Osteoblast (primary cell): ENCODE results near the gene RYK. TPM values are rescaled to one million over a fixed set of nuclear protein-coding genes. Genes with fewer than 3 reads are reported as not detected.

Experiments used
- DNase-seq: peaks from one replicate; pipeline ENCODE4 v3.0.0; 2011; ENCODE audit warnings: low spot score, mixed read lengths; ENCODE audit not compliant: insufficient read length; ENCODE audit errors: missing footprints
- H2AFZ ChIP-seq: 2 replicates; pipeline ENCODE4 v1.6.0; 2011; ENCODE audit warnings: mild to moderate bottlenecking, low read length
- H3K27ac ChIP-seq: 2 replicates; pipeline ENCODE4 v1.5.1; 2011; ENCODE audit warnings: mild to moderate bottlenecking, low read depth, low read length, moderate library complexity
- H3K27me3 ChIP-seq: 2 replicates; pipeline ENCODE4 v1.6.0; 2012; ENCODE audit warnings: mild to moderate bottlenecking, control low read depth, inconsistent platforms, low read length, moderate library complexity; ENCODE audit not compliant: insufficient read depth
- H3K36me3 ChIP-seq: 2 replicates; pipeline ENCODE4 v1.5.1; 2011; ENCODE audit warnings: mild to moderate bottlenecking, low read length, control low read depth, moderate library complexity; ENCODE audit not compliant: insufficient read depth
- H3K4me1 ChIP-seq: 2 replicates; pipeline ENCODE4 v1.5.1; 2011; ENCODE audit warnings: mild to moderate bottlenecking, low read length, control low read depth, moderate library complexity; ENCODE audit not compliant: insufficient read depth
- H3K4me2 ChIP-seq: 2 replicates; pipeline ENCODE4 v1.6.0; 2011; ENCODE audit warnings: mild to moderate bottlenecking, low read length; ENCODE audit not compliant: insufficient read depth
- H3K4me3 ChIP-seq: fragments of 200-600 bp; sonication (generic); 3 replicates; pipeline ENCODE4 v1.5.1; 2012; ENCODE audit warnings: mild to moderate bottlenecking, low read length, inconsistent platforms; ENCODE audit not compliant: insufficient read depth
- H3K79me2 ChIP-seq: 2 replicates; pipeline ENCODE4 v1.6.0; 2012; ENCODE audit warnings: mild to moderate bottlenecking, low read length, control low read depth, inconsistent platforms; ENCODE audit not compliant: insufficient read depth
- H3K9me3 ChIP-seq: 2 replicates; pipeline ENCODE4 v1.5.1; 2011; ENCODE audit warnings: low read depth, low read length, control low read depth
- H4K20me1 ChIP-seq: 2 replicates; pipeline ENCODE4 v1.6.0; 2012; ENCODE audit warnings: mild to moderate bottlenecking, low read length, control low read depth; ENCODE audit not compliant: insufficient read depth
- CTCF ChIP-seq: IDR thresholded peaks from 2 replicates; pipeline ENCODE4 v1.5.1; 2011; ENCODE audit warnings: mild to moderate bottlenecking, low read depth, low read length, moderate library complexity; ENCODE audit errors: extremely low read depth
- total RNA-seq: library from RNA; depleted of rRNA; stranded (reverse); fragments of >200 nt; gene quantifications from 2 replicates; pipeline ENCODE4 v1.2.3, GENCODE V29; 2012

RYK gene
- total RNA-seq, 1 donor: 117 TPM

GRCh38 chr3:134145183-134145582 lies 105.5 kb downstream of the RYK start:
- H3K79me2 ChIP-seq: no peaks in the 10 kb centered on the region
- DNase-seq: no peak
- no peak overlapping the region for H3K4me2 ChIP-seq
- TF ChIP-seq CTCF: peak; percentile 13
- no peaks in the 10 kb centered on the region for H3K36me3 ChIP-seq
- H3K27me3 ChIP-seq: no peaks in the 10 kb centered on the region
- peaks cover 3% of the 10 kb centered on the region for H3K4me1 ChIP-seq
- no peaks in the 10 kb centered on the region for H3K9me3 ChIP-seq
- H4K20me1 ChIP-seq: peaks cover 11% of the 10 kb centered on the region
- H2AFZ ChIP-seq: no peak overlapping the region
- no peak overlapping the region for H3K4me3 ChIP-seq
- H3K27ac ChIP-seq: no peak overlapping the region

- DNase-seq: no peak
- no peaks in the 10 kb centered on the region for H3K27me3 ChIP-seq
- H2AFZ ChIP-seq: no peak overlapping the region
- H4K20me1 ChIP-seq: peaks cover 10% of the 10 kb centered on the region
- no peaks in the 10 kb centered on the region for H3K36me3 ChIP-seq
- no peak for TF ChIP-seq CTCF
- no peak overlapping the region for H3K27ac ChIP-seq
- H3K4me3 ChIP-seq: no peak overlapping the region
- peaks cover 3% of the 10 kb centered on the region for H3K4me1 ChIP-seq
- H3K4me2 ChIP-seq: no peak overlapping the region
- H3K79me2 ChIP-seq: no peaks in the 10 kb centered on the region
- no peaks in the 10 kb centered on the region for H3K9me3 ChIP-seq
Observed at GRCh38 chr3:134144694-134145093, 106.0 kb downstream of the RYK start.

GRCh38 chr3:134143828-134144401 lies 106.7 kb downstream of the RYK start:
- Histone ChIP-seq H2AFZ (no peak overlapping the region), H3K27me3 (no peaks in the 10 kb centered on the region), H3K9me3 (no peaks in the 10 kb centered on the region), H3K4me2 (no peak overlapping the region), H3K27ac (no peak overlapping the region), H3K4me1 (peaks cover 1% of the 10 kb centered on the region), H3K4me3 (no peak overlapping the region), H3K36me3 (no peaks in the 10 kb centered on the region), H3K79me2 (no peaks in the 10 kb centered on the region), H4K20me1 (peaks cover 2% of the 10 kb centered on the region)
- TF ChIP-seq CTCF: no peak
- DNase-seq: no peak

- H3K4me1 ChIP-seq: no peaks in the 10 kb centered on the region
- no peak overlapping the region for H3K4me3 ChIP-seq
- no peaks in the 10 kb centered on the region for H3K36me3 ChIP-seq
- H3K79me2 ChIP-seq: no peaks in the 10 kb centered on the region
- H3K4me2 ChIP-seq: no peak overlapping the region
- H3K9me3 ChIP-seq: no peaks in the 10 kb centered on the region
- H3K27ac ChIP-seq: no peak overlapping the region
- no peak overlapping the region for H2AFZ ChIP-seq
- DNase-seq: no peak
- no peaks in the 10 kb centered on the region for H4K20me1 ChIP-seq
- no peak for TF ChIP-seq CTCF
- H3K27me3 ChIP-seq: no peaks in the 10 kb centered on the region
Observed at GRCh38 chr3:134136604-134137003, 114.1 kb downstream of the RYK start.
